ENCODE measurements around the gene SUV39H1.
A peak's percentile ranks its signal among the peaks of the same experiment; 100 is the strongest.

Gene SUV39H1

DNA sequence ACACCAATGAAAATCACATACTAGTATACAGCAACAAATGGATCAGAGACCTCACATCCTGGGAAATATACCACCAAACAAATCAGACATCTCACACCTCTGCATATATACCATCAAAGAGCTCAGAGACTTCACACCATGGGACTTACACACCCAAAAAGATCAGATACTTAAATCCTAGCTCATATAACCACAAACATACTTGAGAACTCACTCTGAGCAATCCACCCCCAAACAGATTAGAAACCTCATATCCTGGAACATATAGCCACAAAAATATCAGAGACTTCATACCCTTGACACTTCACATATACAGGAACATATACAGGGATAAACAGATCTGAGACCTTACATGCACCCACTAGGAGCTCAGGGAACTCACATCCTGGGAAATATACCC lies 32.1 kb downstream of the SUV39H1 start:
- peaks cover 0 to 2% of the 10 kb centered on the region in 2 experiments; a peak in 2 of 3 replicates for H3K36me3 ChIP-seq (ENCODE audit: control insufficient read depth in 2 of 2, insufficient read depth in 1 of 2, low read length in 2 of 2)
- CTCF ChIA-PET: no interaction called here
- H3K9me3 ChIP-seq (ENCODE audit: control insufficient read depth, insufficient read depth, low read depth, low read length): no peaks in the 10 kb centered on the region
- H3K27ac ChIP-seq (ENCODE audit: extremely low read depth, low read depth, low read length): no peak overlapping the region
- TF ChIP-seq SETDB1 (IDR thresholded peaks at IDR 0.05; ENCODE audit: insufficient read length, low read length): no peak
- TF ChIP-seq, protein P1, sequence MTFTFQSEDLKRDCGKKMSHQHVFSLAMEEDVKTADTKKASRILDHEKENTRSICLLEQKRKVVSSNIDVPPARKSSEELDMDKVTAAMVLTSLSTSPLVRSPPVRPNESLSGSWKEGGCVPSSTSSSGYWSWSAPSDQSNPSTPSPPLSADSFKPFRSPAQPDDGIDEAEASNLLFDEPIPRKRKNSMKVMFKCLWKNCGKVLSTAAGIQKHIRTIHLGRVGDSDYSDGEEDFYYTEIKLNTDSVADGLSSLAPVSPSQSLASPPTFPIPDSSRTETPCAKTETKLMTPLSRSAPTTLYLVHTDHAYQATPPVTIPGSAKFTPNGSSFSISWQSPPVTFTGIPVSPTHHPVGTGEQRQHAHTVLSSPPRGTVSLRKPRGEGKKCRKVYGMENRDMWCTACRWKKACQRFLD (tag by site-specific recombination; IDR thresholded peaks at IDR 0.05): no peak
- TF ChIP-seq BCL11B (tag by site-specific recombination; IDR thresholded peaks at IDR 0.05; ENCODE audit: low read depth): no peak
- TF ChIP-seq ZNF157 (tag by site-specific recombination; IDR thresholded peaks at IDR 0.05): no peak
- no peak for TF ChIP-seq ZFP37 (tag by site-specific recombination; IDR thresholded peaks at IDR 0.05)
- TF ChIP-seq, protein P2, sequence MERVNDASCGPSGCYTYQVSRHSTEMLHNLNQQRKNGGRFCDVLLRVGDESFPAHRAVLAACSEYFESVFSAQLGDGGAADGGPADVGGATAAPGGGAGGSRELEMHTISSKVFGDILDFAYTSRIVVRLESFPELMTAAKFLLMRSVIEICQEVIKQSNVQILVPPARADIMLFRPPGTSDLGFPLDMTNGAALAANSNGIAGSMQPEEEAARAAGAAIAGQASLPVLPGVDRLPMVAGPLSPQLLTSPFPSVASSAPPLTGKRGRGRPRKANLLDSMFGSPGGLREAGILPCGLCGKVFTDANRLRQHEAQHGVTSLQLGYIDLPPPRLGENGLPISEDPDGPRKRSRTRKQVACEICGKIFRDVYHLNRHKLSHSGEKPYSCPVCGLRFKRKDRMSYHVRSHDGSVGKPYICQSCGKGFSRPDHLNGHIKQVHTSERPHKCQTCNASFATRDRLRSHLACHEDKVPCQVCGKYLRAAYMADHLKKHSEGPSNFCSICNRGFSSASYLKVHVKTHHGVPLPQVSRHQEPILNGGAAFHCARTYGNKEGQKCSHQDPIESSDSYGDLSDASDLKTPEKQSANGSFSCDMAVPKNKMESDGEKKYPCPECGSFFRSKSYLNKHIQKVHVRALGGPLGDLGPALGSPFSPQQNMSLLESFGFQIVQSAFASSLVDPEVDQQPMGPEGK (tag by site-specific recombination; IDR thresholded peaks at IDR 0.05): no peak
- no peak for TF ChIP-seq EGR2 (tag by site-specific recombination; IDR thresholded peaks at IDR 0.05; ENCODE audit: low read depth)
- TF ChIP-seq SCRT2 (tag by site-specific recombination; IDR thresholded peaks at IDR 0.05): no peak
- no peak for TF ChIP-seq ZBTB7A (tag by site-specific recombination; IDR thresholded peaks at IDR 0.05; ENCODE audit: low read depth)
- TF ChIP-seq, protein P3, sequence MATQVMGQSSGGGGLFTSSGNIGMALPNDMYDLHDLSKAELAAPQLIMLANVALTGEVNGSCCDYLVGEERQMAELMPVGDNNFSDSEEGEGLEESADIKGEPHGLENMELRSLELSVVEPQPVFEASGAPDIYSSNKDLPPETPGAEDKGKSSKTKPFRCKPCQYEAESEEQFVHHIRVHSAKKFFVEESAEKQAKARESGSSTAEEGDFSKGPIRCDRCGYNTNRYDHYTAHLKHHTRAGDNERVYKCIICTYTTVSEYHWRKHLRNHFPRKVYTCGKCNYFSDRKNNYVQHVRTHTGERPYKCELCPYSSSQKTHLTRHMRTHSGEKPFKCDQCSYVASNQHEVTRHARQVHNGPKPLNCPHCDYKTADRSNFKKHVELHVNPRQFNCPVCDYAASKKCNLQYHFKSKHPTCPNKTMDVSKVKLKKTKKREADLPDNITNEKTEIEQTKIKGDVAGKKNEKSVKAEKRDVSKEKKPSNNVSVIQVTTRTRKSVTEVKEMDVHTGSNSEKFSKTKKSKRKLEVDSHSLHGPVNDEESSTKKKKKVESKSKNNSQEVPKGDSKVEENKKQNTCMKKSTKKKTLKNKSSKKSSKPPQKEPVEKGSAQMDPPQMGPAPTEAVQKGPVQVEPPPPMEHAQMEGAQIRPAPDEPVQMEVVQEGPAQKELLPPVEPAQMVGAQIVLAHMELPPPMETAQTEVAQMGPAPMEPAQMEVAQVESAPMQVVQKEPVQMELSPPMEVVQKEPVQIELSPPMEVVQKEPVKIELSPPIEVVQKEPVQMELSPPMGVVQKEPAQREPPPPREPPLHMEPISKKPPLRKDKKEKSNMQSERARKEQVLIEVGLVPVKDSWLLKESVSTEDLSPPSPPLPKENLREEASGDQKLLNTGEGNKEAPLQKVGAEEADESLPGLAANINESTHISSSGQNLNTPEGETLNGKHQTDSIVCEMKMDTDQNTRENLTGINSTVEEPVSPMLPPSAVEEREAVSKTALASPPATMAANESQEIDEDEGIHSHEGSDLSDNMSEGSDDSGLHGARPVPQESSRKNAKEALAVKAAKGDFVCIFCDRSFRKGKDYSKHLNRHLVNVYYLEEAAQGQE (tag by site-specific recombination; IDR thresholded peaks at IDR 0.05): no peak
- TF ChIP-seq, protein P4, sequence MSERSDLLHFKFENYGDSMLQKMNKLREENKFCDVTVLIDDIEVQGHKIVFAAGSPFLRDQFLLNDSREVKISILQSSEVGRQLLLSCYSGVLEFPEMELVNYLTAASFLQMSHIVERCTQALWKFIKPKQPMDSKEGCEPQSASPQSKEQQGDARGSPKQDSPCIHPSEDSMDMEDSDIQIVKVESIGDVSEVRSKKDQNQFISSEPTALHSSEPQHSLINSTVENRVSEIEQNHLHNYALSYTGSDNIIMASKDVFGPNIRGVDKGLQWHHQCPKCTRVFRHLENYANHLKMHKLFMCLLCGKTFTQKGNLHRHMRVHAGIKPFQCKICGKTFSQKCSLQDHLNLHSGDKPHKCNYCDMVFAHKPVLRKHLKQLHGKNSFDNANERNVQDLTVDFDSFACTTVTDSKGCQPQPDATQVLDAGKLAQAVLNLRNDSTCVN (tag by site-specific recombination; optimal IDR thresholded peaks at IDR 0.05): no peak
- no peak for TF ChIP-seq ZNF292 (tag by site-specific recombination; IDR thresholded peaks at IDR 0.05; ENCODE audit: borderline replicate concordance, low read depth)
- POLR2A ChIA-PET: interaction anchor here (1.6 kb wide), 1 partner anchor 9 kb away, joined by 7 read pairs; no protein-coding TSS in a partner anchor
- H3K4me3 ChIP-seq (ENCODE audit: low read depth, low read length): no peak overlapping the region
- no peaks in the 10 kb centered on the region for H3K4me1 ChIP-seq (ENCODE audit: control insufficient read depth, insufficient read depth, low read length)

DNA sequence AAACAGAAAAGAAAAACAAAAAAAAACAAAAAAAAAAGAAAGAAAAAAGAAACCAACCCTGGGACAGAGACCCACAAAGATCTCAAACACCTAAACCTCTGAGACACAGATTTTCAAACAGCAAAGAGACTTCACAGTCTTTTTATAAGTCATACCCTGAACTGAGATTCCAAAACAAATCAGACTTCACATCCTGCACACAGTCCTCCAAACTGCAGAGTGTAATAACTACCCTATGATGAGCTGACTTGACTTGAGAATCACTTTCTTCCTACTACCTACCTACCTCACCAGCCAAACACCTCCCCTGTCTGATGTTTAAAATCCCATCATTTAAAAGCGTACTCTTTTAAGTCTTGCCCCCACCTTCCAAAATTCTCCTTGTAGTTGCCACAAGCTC lies 39.8 kb downstream of the SUV39H1 start:
- H3K9me3 ChIP-seq (ENCODE audit: control insufficient read depth, insufficient read depth, low read depth, low read length): no peaks in the 10 kb centered on the region
- ChIA-PET POLR2A (interaction anchor here (1.5 to 2.0 kb wide), 4 partner anchors 12 to 65 kb away, joined by 4 to 16 read pairs (median 10); partner anchors contain the start of genes HDAC6 and SUV39H1), CTCF (interaction anchor here (0.6 to 1.1 kb wide), 2 partner anchors 88 to 180 kb away, joined by 3 to 6 read pairs; no protein-coding TSS in a partner anchor)
- TF ChIP-seq ZNF335 (tag by site-specific recombination; conservative IDR thresholded peaks at IDR 0.05): peak; percentile 14; the same call in 1 of the 2 replicates
- TF ChIP-seq ZNF600 (tag by site-specific recombination; IDR thresholded peaks at IDR 0.05): peak; percentile 71
- no peak for TF ChIP-seq ZNF214 (tag by site-specific recombination; IDR thresholded peaks at IDR 0.05; ENCODE audit: borderline replicate concordance)
- peak overlapping the region; percentile 86; the same call in 1 of the 2 replicates for H3K27ac ChIP-seq (ENCODE audit: extremely low read depth, low read depth, low read length)
- H3K4me3 ChIP-seq (ENCODE audit: low read depth, low read length): peak overlapping the region; percentile 45
- no peaks in the 10 kb centered on the region for H3K4me1 ChIP-seq (ENCODE audit: control insufficient read depth, insufficient read depth, low read length)
- H3K36me3 ChIP-seq (ENCODE audit: control insufficient read depth in 2 of 2, insufficient read depth in 1 of 2, low read length in 2 of 2): peaks cover 0 to 4% of the 10 kb centered on the region in 2 experiments; a peak in 2 of 3 replicates
